Measurements from ENCODE around the gene SUCO. TPM values are rescaled to one million over a fixed set of nuclear protein-coding genes. Genes with fewer than 3 reads are reported as not detected.

The SUCO gene
- total RNA-seq, 1 donor: 144 TPM

DNA sequence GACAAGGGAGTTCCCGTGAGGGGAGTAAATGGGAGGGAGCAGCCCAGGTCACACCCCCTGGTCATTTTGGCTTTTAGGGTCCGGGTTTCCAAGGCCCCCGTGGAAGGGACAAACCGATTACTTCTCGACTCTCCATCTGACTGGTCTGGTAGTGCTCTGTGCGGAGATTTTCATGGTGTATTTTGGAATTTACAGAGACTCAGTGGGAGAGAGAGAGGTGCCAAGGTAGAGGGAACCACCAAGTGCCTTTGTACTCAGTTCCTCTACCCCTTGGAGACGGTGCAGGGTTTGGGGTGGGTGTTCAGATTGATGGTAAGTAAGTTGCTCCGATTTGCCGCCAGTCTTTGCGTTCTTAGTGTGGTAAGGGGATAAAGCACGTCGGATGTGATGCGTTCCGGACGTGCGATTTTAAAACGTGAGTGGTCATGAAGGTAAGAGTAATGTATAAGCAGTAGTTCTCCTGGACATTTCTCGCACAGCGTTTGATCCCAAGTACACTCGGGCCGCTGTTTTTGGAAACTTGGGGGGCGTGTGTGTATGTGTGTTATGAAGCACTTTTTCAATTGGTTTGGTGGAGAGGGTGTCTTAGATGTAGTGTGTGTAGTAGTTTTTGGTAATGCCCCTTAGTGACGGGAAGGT is 682 bp downstream of the SUCO start:
- H3K4me1 ChIP-seq (ENCODE audit: insufficient read depth, low read length): peaks cover 33% of the 10 kb centered on the region
- no peaks in the 10 kb centered on the region for H3K9me3 ChIP-seq (ENCODE audit: low read depth, low read length)
- peaks cover 3% of the 10 kb centered on the region for H3K27me3 ChIP-seq (ENCODE audit: insufficient read depth, low read length)
- H3K4me3 ChIP-seq (ENCODE audit: low read length): peak overlapping the region; percentile 88

DNA sequence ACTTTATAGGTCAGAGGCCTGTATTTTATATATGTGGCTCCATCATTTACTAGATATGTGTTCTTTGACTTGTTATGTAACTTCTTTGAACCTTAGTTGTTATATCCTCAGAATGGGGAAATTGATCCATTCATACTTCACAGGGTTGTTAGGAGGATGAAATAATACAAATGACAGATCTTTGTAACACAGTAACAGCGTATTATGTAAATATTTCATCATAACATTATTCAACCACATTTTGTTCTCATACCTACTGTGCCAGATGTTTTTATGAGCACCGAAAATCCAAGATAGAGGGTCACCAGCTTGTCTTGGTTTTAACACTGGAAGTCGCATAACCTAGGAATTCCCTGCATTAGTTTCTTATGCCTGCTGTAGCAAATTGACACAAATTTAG is 3.3 kb downstream of the SUCO start:
- H3K4me1 ChIP-seq (ENCODE audit: insufficient read depth, low read length): peaks cover 35% of the 10 kb centered on the region
- H3K27me3 ChIP-seq (ENCODE audit: insufficient read depth, low read length): no peaks in the 10 kb centered on the region
- no peak overlapping the region for H3K4me3 ChIP-seq (ENCODE audit: low read length)
- H3K9me3 ChIP-seq (ENCODE audit: low read depth, low read length): no peaks in the 10 kb centered on the region

DNA sequence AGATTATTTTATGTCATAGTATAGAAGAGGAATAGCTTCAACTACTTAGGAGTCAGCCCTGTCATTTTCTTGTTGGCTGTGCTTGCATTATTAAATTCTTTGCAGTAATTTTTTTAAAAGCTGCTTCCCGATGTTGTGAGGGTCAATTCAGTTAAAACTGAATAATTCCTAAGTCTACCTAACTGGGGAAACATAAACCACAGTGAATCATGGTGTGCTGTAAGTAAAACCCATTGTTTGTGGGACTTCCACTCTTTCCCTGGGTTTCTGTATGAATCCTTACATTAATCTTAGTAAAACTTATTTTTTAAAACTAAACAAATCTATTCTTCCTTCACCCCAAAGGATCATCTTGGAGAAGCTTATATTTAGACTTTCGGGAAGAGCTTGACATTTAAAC is 4.4 kb downstream of the SUCO start:
- Histone ChIP-seq H3K27me3 (ENCODE audit: insufficient read depth, low read length) (no peaks in the 10 kb centered on the region), H3K4me1 (ENCODE audit: insufficient read depth, low read length) (peaks cover 32% of the 10 kb centered on the region), H3K9me3 (ENCODE audit: low read depth, low read length) (no peaks in the 10 kb centered on the region), H3K4me3 (ENCODE audit: low read length) (no peak overlapping the region)

DNA sequence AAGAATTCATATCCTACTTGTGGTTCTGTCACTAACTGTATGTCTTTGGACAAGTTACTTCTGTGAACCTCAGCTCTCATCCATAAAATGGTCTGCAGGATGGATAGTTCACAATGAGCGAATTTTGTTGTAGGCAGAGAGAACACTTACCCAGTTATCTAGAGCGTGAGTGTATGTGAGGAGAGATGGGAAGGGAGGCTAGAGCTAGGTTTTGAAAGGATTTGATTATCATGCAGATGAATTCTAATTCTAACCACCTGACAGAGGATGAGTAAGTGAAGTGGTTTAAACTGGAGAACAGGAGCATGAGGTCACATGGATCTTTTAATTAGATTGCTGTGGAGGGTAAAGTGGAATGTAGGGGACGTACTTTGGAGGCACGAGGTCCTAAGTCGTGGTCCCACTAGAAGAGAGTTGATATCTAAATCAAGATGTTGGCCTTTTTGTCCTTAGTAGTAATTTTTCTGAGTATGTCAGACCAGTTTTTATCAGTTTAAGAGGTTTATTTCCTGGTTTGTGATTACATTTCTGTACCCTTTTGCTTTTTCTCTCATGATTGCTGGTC is 5.0 kb downstream of the SUCO start:
- Histone ChIP-seq H3K9me3 (ENCODE audit: low read depth, low read length) (no peaks in the 10 kb centered on the region), H3K4me3 (ENCODE audit: low read length) (no peak overlapping the region), H3K27me3 (ENCODE audit: insufficient read depth, low read length) (no peaks in the 10 kb centered on the region), H3K4me1 (ENCODE audit: insufficient read depth, low read length) (peaks cover 35% of the 10 kb centered on the region)

DNA sequence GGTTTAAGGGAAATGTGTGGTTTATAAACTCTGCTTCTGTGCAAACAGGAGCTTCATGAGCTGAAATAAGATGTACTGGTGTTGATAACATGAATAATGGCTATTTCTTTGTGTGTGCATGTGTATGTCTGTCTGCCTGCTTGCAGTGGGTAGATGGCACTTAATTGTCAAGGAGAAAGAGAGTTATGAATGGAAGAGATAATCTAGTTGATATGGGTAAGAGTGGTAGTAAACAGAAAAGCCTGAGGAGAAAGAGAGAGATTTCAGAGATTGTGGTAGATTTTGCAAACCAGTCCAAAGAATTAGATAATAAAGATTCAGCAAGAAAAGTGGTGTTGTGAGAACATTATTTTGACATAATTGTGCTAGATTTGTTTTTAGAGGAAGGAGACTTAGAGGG is 7.7 kb downstream of the SUCO start:
- H3K27me3 ChIP-seq (ENCODE audit: insufficient read depth, low read length): no peaks in the 10 kb centered on the region
- H3K9me3 ChIP-seq (ENCODE audit: low read depth, low read length): no peaks in the 10 kb centered on the region
- H3K4me1 ChIP-seq (ENCODE audit: insufficient read depth, low read length): peaks cover 29% of the 10 kb centered on the region
- H3K4me3 ChIP-seq (ENCODE audit: low read length): no peak overlapping the region

DNA sequence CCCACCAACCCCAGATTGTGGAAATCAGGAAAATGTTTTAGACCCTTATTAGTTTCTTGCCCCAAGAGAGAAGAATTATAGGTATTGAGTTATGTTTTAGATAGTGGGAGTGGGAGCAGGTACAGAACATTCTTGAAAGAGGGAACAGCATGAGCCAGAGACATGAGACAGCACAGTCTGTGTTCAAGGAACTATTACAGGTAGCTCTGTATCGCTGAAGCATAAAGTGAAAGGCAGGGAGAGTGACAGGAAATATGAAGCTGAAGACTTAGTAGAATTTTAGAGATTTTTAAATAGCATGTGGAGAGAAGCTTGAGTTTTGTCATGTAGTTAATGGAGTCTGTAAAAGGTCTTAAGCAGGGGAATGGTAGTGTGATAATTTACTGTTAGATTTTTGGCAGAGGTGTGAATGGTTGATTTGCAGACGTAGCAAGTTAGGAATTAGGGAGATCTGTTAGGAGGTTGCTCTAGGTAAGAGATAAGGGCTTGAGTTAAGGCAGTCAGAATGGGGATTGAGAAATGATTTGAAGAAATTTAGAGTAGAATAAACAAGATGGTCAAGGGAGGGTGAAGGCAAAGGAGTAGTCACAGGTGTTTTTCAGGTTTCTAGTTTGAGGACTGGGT is 11.6 kb downstream of the SUCO start:
- Histone ChIP-seq H3K27me3 (ENCODE audit: insufficient read depth, low read length) (no peaks in the 10 kb centered on the region), H3K4me1 (ENCODE audit: insufficient read depth, low read length) (peaks cover 29% of the 10 kb centered on the region)

DNA sequence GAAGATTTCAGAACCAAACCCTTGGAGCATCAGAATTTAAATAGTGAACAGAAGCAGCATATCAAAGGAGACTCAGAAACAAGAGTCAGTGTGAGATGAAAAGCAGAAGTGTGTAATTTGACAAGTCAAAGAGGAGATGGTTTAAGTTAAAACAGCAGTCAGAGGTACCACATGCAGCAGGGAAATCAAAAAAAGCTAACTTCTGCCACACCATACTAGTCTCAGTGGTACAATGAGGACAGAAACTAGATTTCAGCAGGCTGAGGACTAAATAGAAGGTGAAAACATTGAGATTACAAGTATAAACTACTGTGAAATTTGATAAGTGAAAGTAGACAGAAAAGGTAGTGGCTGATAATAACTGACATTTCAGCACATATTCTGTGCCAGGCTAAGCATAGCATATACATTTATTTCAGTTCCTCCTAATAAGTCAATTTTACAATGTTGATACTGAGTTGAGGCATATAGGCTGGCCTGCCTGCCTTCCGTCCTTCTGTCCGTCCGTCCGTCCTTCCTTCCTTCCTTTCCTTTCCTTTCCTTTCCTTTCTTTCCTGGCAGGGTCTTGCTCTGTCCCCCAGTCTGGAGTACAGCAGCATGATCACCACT is 12.6 kb downstream of the SUCO start:
- H3K27me3 ChIP-seq (ENCODE audit: insufficient read depth, low read length): no peaks in the 10 kb centered on the region
- no peak overlapping the region for H3K4me3 ChIP-seq (ENCODE audit: low read length)
- H3K9me3 ChIP-seq (ENCODE audit: low read depth, low read length): no peaks in the 10 kb centered on the region
- peaks cover 27% of the 10 kb centered on the region for H3K4me1 ChIP-seq (ENCODE audit: insufficient read depth, low read length)

More for the DNA sequence above, 11.6 kb downstream of the SUCO start:
- H3K9me3 ChIP-seq (ENCODE audit: low read depth, low read length): no peaks in the 10 kb centered on the region
- no peak overlapping the region for H3K4me3 ChIP-seq (ENCODE audit: low read length)

DNA sequence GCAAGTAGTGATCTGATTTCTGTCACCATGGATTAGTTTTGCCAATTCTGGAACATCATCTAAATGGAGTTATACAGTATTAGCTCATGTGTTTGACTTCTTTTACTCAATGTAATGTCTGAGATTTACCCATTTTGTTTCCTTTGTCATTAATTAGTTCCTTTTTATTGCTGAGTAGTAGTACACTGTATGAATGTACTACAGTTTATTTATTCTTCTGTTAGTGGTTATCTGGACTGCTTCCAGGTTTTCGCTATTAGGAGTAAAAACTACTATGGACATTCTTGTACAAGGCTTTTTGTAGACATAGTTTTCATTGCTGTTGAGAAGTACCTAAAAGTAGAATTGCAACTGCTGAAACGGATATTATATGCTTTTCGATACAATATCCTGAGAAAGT is 14.1 kb downstream of the SUCO start:
- H3K4me3 ChIP-seq (ENCODE audit: low read length): no peak overlapping the region
- no peaks in the 10 kb centered on the region for H3K9me3 ChIP-seq (ENCODE audit: low read depth, low read length)
- H3K4me1 ChIP-seq (ENCODE audit: insufficient read depth, low read length): peaks cover 25% of the 10 kb centered on the region
- no peaks in the 10 kb centered on the region for H3K27me3 ChIP-seq (ENCODE audit: insufficient read depth, low read length)

DNA sequence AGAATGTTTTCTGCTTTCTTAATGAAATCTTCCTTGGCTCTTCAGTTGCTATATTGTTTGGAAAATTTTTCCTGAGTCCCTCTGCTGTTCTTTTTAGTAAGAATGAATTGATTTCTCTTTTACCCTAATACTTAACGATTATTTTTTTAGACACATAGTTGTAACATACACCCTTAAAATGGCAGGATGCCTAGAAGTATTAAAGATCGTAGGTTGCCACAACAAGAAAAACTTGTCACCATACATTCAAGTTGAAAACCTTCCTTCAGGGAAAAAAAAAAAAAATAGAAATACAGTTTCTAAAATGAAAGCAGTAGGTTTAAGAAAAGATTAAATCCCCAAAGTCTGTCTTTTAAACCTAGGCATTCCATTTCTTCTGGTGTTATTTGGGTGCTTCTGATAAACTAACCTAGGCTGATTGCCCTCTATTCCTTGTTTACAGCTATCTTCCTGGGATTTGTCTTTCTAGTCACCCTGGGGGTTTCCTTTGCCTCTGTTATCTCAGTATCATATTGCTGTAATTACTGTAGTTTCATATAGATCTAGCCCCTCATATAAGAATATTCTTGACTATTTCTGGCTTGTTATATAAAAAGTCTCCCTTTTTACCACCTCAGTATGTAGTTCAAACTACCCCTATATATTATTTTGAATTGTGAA is 16.8 kb downstream of the SUCO start:
- no peaks in the 10 kb centered on the region for H3K9me3 ChIP-seq (ENCODE audit: low read depth, low read length)
- no peak overlapping the region for H3K4me3 ChIP-seq (ENCODE audit: low read length)
- peaks cover 12% of the 10 kb centered on the region for H3K4me1 ChIP-seq (ENCODE audit: insufficient read depth, low read length)
- no peaks in the 10 kb centered on the region for H3K27me3 ChIP-seq (ENCODE audit: insufficient read depth, low read length)

DNA sequence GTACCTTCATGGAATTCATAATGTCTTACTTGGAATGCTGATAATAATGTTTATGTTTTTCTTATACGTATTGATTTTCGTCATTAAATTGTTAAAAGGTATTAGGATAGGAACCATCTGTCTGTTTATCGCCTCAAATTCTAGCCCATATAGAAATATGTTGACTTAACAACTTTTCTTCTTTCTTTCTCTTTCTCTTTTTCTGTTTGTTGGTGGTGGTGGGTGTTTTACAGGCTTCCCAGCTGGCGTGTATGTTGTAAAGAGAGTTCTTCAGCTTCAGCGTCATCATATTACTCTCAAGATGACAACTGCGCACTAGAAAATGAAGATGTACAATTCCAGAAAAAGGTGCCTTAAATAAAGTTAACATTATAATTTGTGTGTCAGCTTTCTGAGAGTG is 18.3 kb downstream of the SUCO start:
- Histone ChIP-seq H3K27me3 (ENCODE audit: insufficient read depth, low read length) (no peaks in the 10 kb centered on the region), H3K9me3 (ENCODE audit: low read depth, low read length) (no peaks in the 10 kb centered on the region), H3K4me1 (ENCODE audit: insufficient read depth, low read length) (peaks cover 4% of the 10 kb centered on the region), H3K4me3 (ENCODE audit: low read length) (no peak overlapping the region)

DNA sequence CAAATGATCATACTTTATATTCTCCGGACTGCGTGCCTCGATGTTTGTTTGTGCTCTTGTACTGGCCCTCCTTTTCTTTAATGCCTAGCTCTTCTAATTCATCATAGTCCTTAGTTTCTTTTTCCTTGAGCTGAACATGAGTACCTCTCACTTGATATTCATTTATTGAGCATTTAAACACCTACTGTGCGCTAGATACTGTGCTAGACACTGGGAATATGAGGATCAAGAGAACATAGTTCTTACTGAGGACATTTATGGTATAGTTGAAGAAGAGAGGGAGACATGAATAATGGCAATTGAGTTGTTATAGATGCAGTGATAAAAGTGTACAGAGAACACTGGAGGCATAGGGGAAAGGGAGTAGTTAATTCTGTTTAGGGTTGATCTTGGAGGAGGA is 22.0 kb downstream of the SUCO start:
- Histone ChIP-seq H3K9me3 (ENCODE audit: low read depth, low read length) (no peaks in the 10 kb centered on the region), H3K4me3 (ENCODE audit: low read length) (no peak overlapping the region), H3K27me3 (ENCODE audit: insufficient read depth, low read length) (no peaks in the 10 kb centered on the region), H3K4me1 (ENCODE audit: insufficient read depth, low read length) (no peaks in the 10 kb centered on the region)

DNA sequence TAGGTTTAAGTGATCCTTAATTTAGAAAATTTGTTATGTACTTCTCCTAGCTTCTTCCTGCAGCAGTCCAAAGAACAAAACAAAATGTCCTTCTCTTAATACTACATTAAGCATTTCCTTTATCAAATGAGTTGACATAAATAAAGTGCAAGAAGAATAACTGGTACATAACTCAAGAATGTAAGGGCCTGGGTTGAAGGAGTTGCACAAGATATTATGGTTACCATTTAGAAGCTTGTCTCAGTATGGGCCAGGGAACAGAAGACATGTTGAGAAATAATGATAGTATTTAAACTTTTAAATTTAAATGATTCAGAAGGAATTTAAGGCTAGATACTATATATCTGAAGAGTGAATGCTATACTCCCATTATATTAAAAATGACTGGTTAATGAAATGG is 23.5 kb downstream of the SUCO start:
- H3K27me3 ChIP-seq (ENCODE audit: insufficient read depth, low read length): no peaks in the 10 kb centered on the region
- no peaks in the 10 kb centered on the region for H3K4me1 ChIP-seq (ENCODE audit: insufficient read depth, low read length)
- H3K9me3 ChIP-seq (ENCODE audit: low read depth, low read length): no peaks in the 10 kb centered on the region
- H3K4me3 ChIP-seq (ENCODE audit: low read length): no peak overlapping the region

DNA sequence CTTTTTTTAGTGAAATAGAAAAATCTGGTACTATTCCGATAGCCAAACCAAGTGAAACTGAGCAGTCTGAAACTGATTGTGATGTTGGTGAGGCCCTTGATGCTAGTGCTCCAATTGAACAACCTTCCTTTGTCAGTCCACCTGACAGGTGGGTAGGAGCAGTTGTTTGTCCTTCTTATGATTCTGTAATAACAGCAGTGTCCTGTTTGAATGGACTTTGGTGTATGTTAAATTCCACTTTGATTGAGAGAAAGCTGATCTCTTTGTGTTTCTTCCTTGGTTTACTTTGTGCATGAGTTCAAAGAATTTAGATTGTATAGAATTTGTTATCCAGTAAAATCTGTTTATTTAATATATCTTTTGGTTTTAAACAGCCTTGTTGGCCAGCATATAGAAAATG is 24.3 kb downstream of the SUCO start:
- Histone ChIP-seq H3K9me3 (ENCODE audit: low read depth, low read length) (no peaks in the 10 kb centered on the region), H3K4me1 (ENCODE audit: insufficient read depth, low read length) (no peaks in the 10 kb centered on the region), H3K4me3 (ENCODE audit: low read length) (no peak overlapping the region), H3K27me3 (ENCODE audit: insufficient read depth, low read length) (no peaks in the 10 kb centered on the region)

DNA sequence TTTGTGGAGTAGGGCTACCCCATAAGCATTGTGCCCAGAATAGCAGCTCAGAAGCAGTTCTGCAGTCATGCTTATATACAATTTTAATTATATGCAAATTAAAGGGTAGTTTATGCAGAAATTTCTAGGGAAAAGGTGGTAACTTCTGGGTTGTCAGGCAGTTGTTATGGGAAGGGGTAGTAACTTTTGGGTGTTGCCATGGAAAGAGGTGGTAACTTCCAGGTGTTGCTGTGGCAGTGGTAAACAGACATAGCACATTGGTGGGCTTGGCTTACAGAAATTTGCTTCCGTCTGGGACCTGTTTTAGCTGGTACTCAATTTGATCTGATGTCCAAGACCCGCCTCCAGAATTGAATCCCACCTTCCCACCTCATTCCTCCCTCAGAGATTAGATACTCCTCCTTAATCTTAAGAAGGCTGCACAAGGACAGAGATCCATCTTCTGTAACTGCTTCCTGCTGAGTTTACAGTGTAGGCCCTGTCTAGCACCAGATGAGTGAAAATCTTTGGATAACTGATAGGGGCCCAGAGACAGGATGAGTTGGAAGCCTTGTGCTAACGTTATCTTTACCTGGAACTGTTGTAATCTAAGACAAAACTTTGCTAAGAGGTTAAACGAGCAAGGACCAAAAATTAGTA is 26.7 kb downstream of the SUCO start:
- Histone ChIP-seq H3K27me3 (ENCODE audit: insufficient read depth, low read length) (no peaks in the 10 kb centered on the region), H3K4me1 (ENCODE audit: insufficient read depth, low read length) (no peaks in the 10 kb centered on the region), H3K4me3 (ENCODE audit: low read length) (no peak overlapping the region), H3K9me3 (ENCODE audit: low read depth, low read length) (no peaks in the 10 kb centered on the region)

DNA sequence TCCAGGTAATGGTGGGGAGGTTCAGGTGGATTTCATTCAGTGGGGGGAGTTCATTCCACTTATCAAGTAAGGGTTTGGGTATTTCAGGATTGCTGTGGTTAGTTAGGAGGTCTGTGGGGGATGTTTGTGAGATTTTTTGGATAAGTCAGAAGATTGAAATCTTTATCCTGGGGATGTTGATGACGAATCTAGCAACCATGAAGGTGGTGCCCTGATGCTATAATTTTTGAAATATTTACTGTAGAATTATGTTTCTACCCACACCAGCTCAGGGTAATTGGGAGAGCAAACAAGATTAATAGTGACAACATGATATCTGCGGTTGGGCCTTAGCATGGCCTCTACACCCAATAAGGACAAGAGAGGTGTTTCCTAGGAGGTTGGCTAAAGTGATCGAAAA is 28.3 kb downstream of the SUCO start:
- no peaks in the 10 kb centered on the region for H3K4me1 ChIP-seq (ENCODE audit: insufficient read depth, low read length)

More for the DNA sequence above, 28.3 kb downstream of the SUCO start:
- Histone ChIP-seq H3K9me3 (ENCODE audit: low read depth, low read length) (no peaks in the 10 kb centered on the region), H3K4me3 (ENCODE audit: low read length) (no peak overlapping the region), H3K27me3 (ENCODE audit: insufficient read depth, low read length) (no peaks in the 10 kb centered on the region)
